ENCODE data around the gene CNIH3.

The CNIH3 gene

DNA sequence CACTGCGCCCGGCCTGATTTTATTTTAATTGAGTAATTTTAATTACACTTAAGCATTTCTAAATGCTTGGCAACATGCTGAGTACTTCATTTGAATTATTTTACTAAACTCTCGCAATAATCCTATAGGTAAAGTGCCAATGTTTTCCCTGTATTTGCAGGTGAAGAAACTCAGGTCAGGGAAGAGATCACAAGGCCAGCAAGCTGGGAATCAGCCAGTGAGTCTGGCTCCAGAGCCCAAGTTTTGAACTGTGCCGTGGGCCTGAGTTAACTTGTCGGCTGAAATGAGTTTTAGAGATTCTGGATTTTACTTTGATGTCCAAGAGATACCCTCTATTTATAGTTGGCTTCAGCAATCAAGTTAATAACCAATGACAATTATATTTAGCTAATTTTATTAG lies 141.4 kb downstream of the CNIH3 start:
- Histone ChIP-seq H3K36me3 (ENCODE audit: insufficient read depth, low read length) (no peaks in the 10 kb centered on the region), H3K4me3 (ENCODE audit: low read depth, low read length, poor library complexity, severe bottlenecking) (no peak overlapping the region), H3K27ac (ENCODE audit: low read depth, low read length, poor library complexity, severe bottlenecking) (no peak overlapping the region), H3K9me2 (ENCODE audit: low read depth, low read length) (no peaks in the 10 kb centered on the region), H3K4me2 (ENCODE audit: low read length) (no peak overlapping the region), H3F3A (ENCODE audit: insufficient read depth, low read length) (no peaks in the 10 kb centered on the region), H3K9ac (ENCODE audit: low read length) (no peak overlapping the region), H2AFZ (ENCODE audit: low read length) (no peak overlapping the region), H3K4me1 (ENCODE audit: insufficient read depth, low read length, severe bottlenecking) (no peaks in the 10 kb centered on the region), H4K20me1 (ENCODE audit: insufficient read depth, low read length) (no peaks in the 10 kb centered on the region), H3K9me3 (ENCODE audit: low read length) (no peaks in the 10 kb centered on the region), H3K79me2 (ENCODE audit: insufficient read depth, low read length) (no peaks in the 10 kb centered on the region), H3K27me3 (ENCODE audit: insufficient read depth, low read length) (no peaks in the 10 kb centered on the region; the same call in 1 of the 2 replicates)
- TF ChIP-seq EZH2 (IDR thresholded peaks at IDR 0.05; ENCODE audit: borderline replicate concordance, low read length), result no peak
- TF ChIP-seq, protein P1, sequence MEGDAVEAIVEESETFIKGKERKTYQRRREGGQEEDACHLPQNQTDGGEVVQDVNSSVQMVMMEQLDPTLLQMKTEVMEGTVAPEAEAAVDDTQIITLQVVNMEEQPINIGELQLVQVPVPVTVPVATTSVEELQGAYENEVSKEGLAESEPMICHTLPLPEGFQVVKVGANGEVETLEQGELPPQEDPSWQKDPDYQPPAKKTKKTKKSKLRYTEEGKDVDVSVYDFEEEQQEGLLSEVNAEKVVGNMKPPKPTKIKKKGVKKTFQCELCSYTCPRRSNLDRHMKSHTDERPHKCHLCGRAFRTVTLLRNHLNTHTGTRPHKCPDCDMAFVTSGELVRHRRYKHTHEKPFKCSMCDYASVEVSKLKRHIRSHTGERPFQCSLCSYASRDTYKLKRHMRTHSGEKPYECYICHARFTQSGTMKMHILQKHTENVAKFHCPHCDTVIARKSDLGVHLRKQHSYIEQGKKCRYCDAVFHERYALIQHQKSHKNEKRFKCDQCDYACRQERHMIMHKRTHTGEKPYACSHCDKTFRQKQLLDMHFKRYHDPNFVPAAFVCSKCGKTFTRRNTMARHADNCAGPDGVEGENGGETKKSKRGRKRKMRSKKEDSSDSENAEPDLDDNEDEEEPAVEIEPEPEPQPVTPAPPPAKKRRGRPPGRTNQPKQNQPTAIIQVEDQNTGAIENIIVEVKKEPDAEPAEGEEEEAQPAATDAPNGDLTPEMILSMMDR (IDR thresholded peaks at IDR 0.05; ENCODE audit: low read length), result no peak

DNA sequence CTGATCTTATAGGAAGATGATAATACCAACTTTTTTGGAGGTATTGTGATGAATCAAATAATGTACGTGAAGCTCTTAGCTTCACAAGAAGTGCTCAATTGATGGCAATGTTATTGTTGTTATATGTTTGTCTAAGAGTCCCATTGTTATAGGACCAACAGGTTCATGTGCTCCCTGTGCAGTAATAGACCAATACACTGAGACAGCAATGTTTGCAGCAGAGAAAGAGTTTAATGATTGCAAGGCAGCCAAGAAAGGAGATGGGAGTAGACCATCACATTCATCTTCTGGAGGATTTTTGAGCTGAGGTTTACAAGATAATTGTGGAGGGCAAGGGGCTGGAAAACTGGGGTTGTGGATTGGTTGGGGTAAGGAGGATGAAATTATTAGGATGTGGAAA lies 143.0 kb downstream of the CNIH3 start:
- no peak overlapping the region for H3K4me2 ChIP-seq (ENCODE audit: low read length)
- no peak overlapping the region for H3K27ac ChIP-seq (ENCODE audit: low read depth, low read length, poor library complexity, severe bottlenecking)
- H3K4me1 ChIP-seq (ENCODE audit: insufficient read depth, low read length, severe bottlenecking), result no peaks in the 10 kb centered on the region
- H3K9me2 ChIP-seq (ENCODE audit: low read depth, low read length), result no peaks in the 10 kb centered on the region
- H3K36me3 ChIP-seq (ENCODE audit: insufficient read depth, low read length), result no peaks in the 10 kb centered on the region
- no peak for TF ChIP-seq EZH2 (IDR thresholded peaks at IDR 0.05; ENCODE audit: borderline replicate concordance, low read length)
- TF ChIP-seq, protein P1 (IDR thresholded peaks at IDR 0.05; ENCODE audit: low read length), result no peak
- no peaks in the 10 kb centered on the region for H4K20me1 ChIP-seq (ENCODE audit: insufficient read depth, low read length)
- no peaks in the 10 kb centered on the region for H3K79me2 ChIP-seq (ENCODE audit: insufficient read depth, low read length)
- no peaks in the 10 kb centered on the region; the same call in 1 of the 2 replicates for H3K27me3 ChIP-seq (ENCODE audit: insufficient read depth, low read length)
- no peaks in the 10 kb centered on the region for H3K9me3 ChIP-seq (ENCODE audit: low read length)
- H2AFZ ChIP-seq (ENCODE audit: low read length), result no peak overlapping the region
- no peak overlapping the region for H3K9ac ChIP-seq (ENCODE audit: low read length)
- H3K4me3 ChIP-seq (ENCODE audit: low read depth, low read length, poor library complexity, severe bottlenecking), result no peak overlapping the region
- H3F3A ChIP-seq (ENCODE audit: insufficient read depth, low read length), result no peaks in the 10 kb centered on the region

DNA sequence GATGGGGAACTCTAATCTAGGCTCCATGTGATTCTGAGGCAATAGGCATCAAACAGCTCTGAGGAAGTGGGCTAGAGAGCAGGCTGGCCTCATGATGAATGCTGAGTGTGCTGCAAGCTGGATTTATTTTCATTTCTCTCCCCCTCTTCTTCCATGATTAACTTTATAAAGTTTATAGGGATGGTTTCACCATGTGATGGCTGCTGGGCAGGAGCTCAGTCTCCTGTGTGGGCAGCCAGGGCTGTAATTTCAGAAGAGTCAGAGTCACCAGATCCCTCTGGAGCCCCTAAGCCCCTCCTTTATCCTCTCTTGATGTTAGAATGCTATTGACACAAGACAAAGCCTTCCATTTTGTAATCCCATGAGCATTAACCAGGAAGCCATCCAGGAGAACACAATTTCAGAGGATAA lies 143.6 kb downstream of the CNIH3 start:
- Histone ChIP-seq H3K9me2 (ENCODE audit: low read depth, low read length) (no peaks in the 10 kb centered on the region), H3K27ac (ENCODE audit: low read depth, low read length, poor library complexity, severe bottlenecking) (no peak overlapping the region), H2AFZ (ENCODE audit: low read length) (no peak overlapping the region), H3K4me3 (ENCODE audit: low read depth, low read length, poor library complexity, severe bottlenecking) (no peak overlapping the region), H3K36me3 (ENCODE audit: insufficient read depth, low read length) (no peaks in the 10 kb centered on the region), H3K27me3 (ENCODE audit: insufficient read depth, low read length) (no peaks in the 10 kb centered on the region; the same call in 1 of the 2 replicates), H3K9ac (ENCODE audit: low read length) (no peak overlapping the region), H3F3A (ENCODE audit: insufficient read depth, low read length) (no peaks in the 10 kb centered on the region), H3K9me3 (ENCODE audit: low read length) (no peaks in the 10 kb centered on the region), H3K4me1 (ENCODE audit: insufficient read depth, low read length, severe bottlenecking) (no peaks in the 10 kb centered on the region), H3K4me2 (ENCODE audit: low read length) (no peak overlapping the region), H4K20me1 (ENCODE audit: insufficient read depth, low read length) (no peaks in the 10 kb centered on the region), H3K79me2 (ENCODE audit: insufficient read depth, low read length) (no peaks in the 10 kb centered on the region)
- no peak for TF ChIP-seq EZH2 (IDR thresholded peaks at IDR 0.05; ENCODE audit: borderline replicate concordance, low read length)
- TF ChIP-seq, protein P1 (IDR thresholded peaks at IDR 0.05; ENCODE audit: low read length), result no peak

Data from OCI-LY1 (cell line).